NCI-H510A (cell line): ENCODE data around the gene IQCE.
"Not testable (repeated sequence)": the region's sequence is repeated elsewhere in the genome, so short reads cannot be mapped to it uniquely, and the experiment has no call there.

Source experiments
- DNase-seq: peaks from one replicate; lab custom pipeline; 2025; lab: John Stamatoyannopoulos, UW

Gene IQCE

GRCh38 chr7:2533566-2533965 lies 25.2 kb upstream of the IQCE start:
- DNase-seq = not testable (repeated sequence)

- not testable (repeated sequence) for DNase-seq
Measured at GRCh38 chr7:2534214-2534613, 24.6 kb upstream of the IQCE start.

GRCh38 chr7:2535872-2536627 lies 22.7 kb upstream of the IQCE start:
- not testable (repeated sequence) for DNase-seq

GRCh38 chr7:2537981-2538851 lies 20.6 kb upstream of the IQCE start:
- DNase-seq = no peak

- no peak for DNase-seq
Measured at GRCh38 chr7:2539031-2539911, 19.5 kb upstream of the IQCE start.

- DNase-seq = no peak
Measured at GRCh38 chr7:2540133-2540532, 18.6 kb upstream of the IQCE start.

GRCh38 chr7:2540641-2541051 lies 18.1 kb upstream of the IQCE start:
- DNase-seq = no peak

GRCh38 chr7:2541291-2542010 lies 17.3 kb upstream of the IQCE start:
- DNase-seq = no peak

GRCh38 chr7:2542011-2542915 lies 16.5 kb upstream of the IQCE start:
- DNase-seq = no peak

- no peak for DNase-seq
Measured at GRCh38 chr7:2542916-2543871, 15.6 kb upstream of the IQCE start.

- no peak for DNase-seq
Measured at GRCh38 chr7:2544541-2545188, 14.1 kb upstream of the IQCE start.

- no peak for DNase-seq
Measured at GRCh38 chr7:2545746-2546425, 12.9 kb upstream of the IQCE start.

- DNase-seq = no peak
Measured at GRCh38 chr7:2546776-2547586, 11.8 kb upstream of the IQCE start.

- no peak for DNase-seq
Measured at GRCh38 chr7:2551418-2551817, 7.4 kb upstream of the IQCE start.

- DNase-seq = no peak
Measured at GRCh38 chr7:2553108-2553507, 5.7 kb upstream of the IQCE start.

- no peak for DNase-seq
Measured at GRCh38 chr7:2553831-2554581, 4.8 kb upstream of the IQCE start.
